Tibial nerve (tissue), 4 donors: ENCODE data around the gene TP63. TPM values are rescaled to one million over a fixed set of nuclear protein-coding genes. Genes with fewer than 3 reads are reported as not detected.

Experiments used
- DNase-seq, 2 donors: peaks; one replicate each; pipeline ENCODE4 v3.0.0-alpha.2; 2019; ENCODE audit warnings: low spot score in 2 of 2
- H3K27ac ChIP-seq, 4 donors: fragments of 200-600 bp; sonication (generic) in 3 of 4; one replicate each; pipeline ENCODE4 v1.5.1; 2017 to 2019; ENCODE audit warnings: mild to moderate bottlenecking in 1 of 4
- H3K27me3 ChIP-seq, 2 donors: fragments of 200-600 bp; sonication (generic) in 1 of 2; one replicate each; pipeline versions ENCODE4 v1.5.1 to v1.6.0; 2017 to 2019
- H3K36me3 ChIP-seq, 3 donors: fragments of 200-600 bp; sonication (generic); one replicate each; pipeline ENCODE4 v1.5.1; 2018 to 2019
- H3K4me1 ChIP-seq, 4 donors: fragments of 200-600 bp; sonication (generic) in 3 of 4; one replicate each; pipeline ENCODE4 v1.5.1; 2017 to 2019
- H3K4me3 ChIP-seq, 4 donors: fragments of 200-600 bp; sonication (generic) in 3 of 4; one replicate each; pipeline ENCODE4 v1.5.1; 2017 to 2019; ENCODE audit warnings: mild to moderate bottlenecking in 1 of 4, moderate library complexity in 1 of 4
- H3K9me3 ChIP-seq, 4 donors: fragments of 200-600 bp; sonication (generic) in 3 of 4; one replicate each; pipeline ENCODE4 v1.5.1; 2017 to 2019
- CTCF ChIP-seq, 5 experiments: fragments of 200-600 bp in 3 of 5; fragments of 450-650 bp in 2 of 5; sonication (generic) in 3 of 5; IDR thresholded peaks; one replicate each; pipeline ENCODE4 v1.5.1; 2016 to 2019; ENCODE audit warnings: antibody characterized with exemption in 5 of 5, mild to moderate bottlenecking in 3 of 5, moderate library complexity in 2 of 5
- EP300 ChIP-seq, 2 donors: sonication (generic); formaldehyde crosslinking; IDR thresholded peaks; one replicate each; pipeline ENCODE4 v1.6.1; 2017; ENCODE audit warnings: antibody characterized with exemption in 2 of 2, mild to moderate bottlenecking in 1 of 2
- POLR2A ChIP-seq, 2 donors: fragments of 450-650 bp; IDR thresholded peaks; one replicate each; pipeline ENCODE4 v1.6.1; 2017; ENCODE audit warnings: antibody characterized with exemption in 2 of 2, mild to moderate bottlenecking in 2 of 2, moderate library complexity in 2 of 2
- WGBS, 2 donors: methylation state at CpG; one replicate each; pipeline ENCODE4 v1.1.5; 2018; 5-methylcytosine and 5-hydroxymethylcytosine counted together
- total RNA-seq, 4 donors: library from RNA; depleted of rRNA; stranded (reverse); fragments of >200 nt; gene quantifications; one replicate each; pipeline ENCODE4 v1.1.0, GENCODE V29; 2016

Gene TP63
- total RNA-seq, 4 donors from 2014 or later, result 1.7 to 7.5 (median 4.2) TPM; not detected in 1

DNA sequence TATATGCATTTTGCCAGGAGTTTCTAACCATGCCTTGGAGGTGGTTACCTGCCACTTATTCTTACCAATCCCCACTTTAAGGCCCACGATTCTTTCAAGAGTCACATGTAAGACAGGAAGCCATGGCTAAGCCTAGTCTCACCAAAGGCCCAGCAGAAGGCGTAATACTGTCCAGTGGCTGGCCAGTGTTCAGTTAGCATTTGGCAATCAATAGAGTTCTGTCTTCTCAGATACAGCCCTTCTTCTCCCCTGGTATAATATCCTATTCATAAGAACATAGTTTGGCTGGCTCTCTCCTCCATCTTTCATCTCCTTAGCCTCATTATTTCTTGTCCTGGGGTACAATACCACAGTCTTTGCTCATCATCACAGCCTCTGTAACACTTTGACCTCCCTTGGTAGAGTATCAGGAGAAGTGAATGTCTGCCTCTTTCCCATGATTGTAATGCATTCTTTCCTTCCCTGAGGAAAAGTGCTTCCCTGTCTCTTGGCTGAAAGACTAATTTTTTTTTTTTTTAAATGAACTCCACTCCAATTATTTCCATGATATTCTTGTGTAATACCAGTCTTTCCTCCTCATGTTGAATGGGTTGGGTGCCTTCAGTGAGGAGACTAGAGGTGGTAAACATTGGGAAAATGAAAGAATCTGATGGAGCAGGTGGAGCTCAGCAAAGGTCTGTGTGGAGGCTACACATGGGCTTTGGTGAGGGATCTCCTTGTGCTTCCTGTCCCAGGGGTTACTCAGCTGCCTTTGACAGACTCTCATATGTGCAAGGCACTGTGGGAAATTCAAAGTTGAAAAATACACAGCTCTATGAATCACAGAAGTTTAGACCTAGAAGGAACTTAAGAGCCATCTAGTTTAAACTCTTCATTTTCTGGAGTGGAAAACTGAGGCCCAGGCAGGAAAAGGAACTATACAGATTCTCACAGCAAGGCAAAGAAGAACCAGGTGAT is 271.3 kb downstream of the TP63 start:
- H3K4me3 ChIP-seq, result no peak overlapping the region
- no peaks in the 10 kb centered on the region for H3K4me1 ChIP-seq
- no peaks in the 10 kb centered on the region for H3K27me3 ChIP-seq
- H3K27ac ChIP-seq, result no peak overlapping the region
- H3K36me3 ChIP-seq, result no peaks in the 10 kb centered on the region
- no peak for DNase-seq
- 50 to 51% methylated on average over 2 of the region's 2 CpGs for WGBS, 2 donors
- no peaks in the 10 kb centered on the region for H3K9me3 ChIP-seq
- TF ChIP-seq EP300 (IDR thresholded peaks at IDR 0.05) (no peak), POLR2A (IDR thresholded peaks at IDR 0.05) (no peak), CTCF (IDR thresholded peaks at IDR 0.05) (no peak)

DNA sequence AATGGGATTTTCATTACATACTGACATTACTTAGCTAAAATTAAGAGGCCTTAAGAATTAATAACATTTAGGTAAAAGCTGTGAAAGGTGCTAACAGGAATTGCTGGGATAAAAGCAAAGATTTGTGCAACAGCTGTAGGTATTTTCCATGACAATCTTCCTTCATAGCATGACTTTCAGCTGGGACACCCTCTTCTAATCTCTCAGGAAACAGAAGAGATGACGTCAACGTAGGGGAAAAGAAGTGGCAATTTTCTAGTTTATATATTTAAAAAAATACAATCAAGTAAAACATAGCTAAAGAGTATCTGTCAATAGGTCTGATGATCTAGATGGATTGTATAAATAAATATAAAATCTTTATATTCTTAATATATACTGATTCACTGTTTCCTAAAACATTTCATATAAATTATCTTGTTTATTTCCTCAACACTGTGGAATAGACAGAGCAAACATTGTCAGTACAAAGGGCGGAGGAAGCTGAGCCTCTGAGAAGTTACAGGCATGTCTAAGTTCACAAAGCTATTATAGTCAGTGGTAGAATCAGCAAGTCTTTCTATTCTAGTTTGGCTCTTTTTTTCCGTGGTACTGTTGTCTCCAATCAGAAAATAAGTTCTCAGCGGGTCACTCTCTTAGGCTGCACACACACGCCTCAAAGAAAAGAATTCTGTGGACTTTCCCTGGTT is 272.5 kb downstream of the TP63 start:
- H3K9me3 ChIP-seq, result no peaks in the 10 kb centered on the region
- no peak for DNase-seq
- WGBS, 2 donors, result 55 to 61% methylated on average over 6 of the region's 6 CpGs
- H3K36me3 ChIP-seq, result no peaks in the 10 kb centered on the region
- H3K27ac ChIP-seq, result no peak overlapping the region
- no peak for TF ChIP-seq CTCF (IDR thresholded peaks at IDR 0.05)
- no peak for TF ChIP-seq EP300 (IDR thresholded peaks at IDR 0.05)
- no peak for TF ChIP-seq POLR2A (IDR thresholded peaks at IDR 0.05)
- no peaks in the 10 kb centered on the region for H3K27me3 ChIP-seq
- H3K4me3 ChIP-seq, result no peak overlapping the region
- H3K4me1 ChIP-seq, result no peaks in the 10 kb centered on the region

GRCh38 chr3:189907803-189908202 is 276.6 kb downstream of the TP63 start:
- WGBS, 2 donors, result 65 to 66% methylated on average over 6 of the region's 6 CpGs
- Histone ChIP-seq H3K4me3 (no peak overlapping the region), H3K9me3 (no peaks in the 10 kb centered on the region), H3K27ac (no peak overlapping the region), H3K27me3 (no peaks in the 10 kb centered on the region), H3K4me1 (no peaks in the 10 kb centered on the region), H3K36me3 (no peaks in the 10 kb centered on the region)
- DNase-seq, result no peak
- no peak for TF ChIP-seq CTCF (IDR thresholded peaks at IDR 0.05)
- TF ChIP-seq EP300 (IDR thresholded peaks at IDR 0.05), result no peak
- no peak for TF ChIP-seq POLR2A (IDR thresholded peaks at IDR 0.05)

DNA sequence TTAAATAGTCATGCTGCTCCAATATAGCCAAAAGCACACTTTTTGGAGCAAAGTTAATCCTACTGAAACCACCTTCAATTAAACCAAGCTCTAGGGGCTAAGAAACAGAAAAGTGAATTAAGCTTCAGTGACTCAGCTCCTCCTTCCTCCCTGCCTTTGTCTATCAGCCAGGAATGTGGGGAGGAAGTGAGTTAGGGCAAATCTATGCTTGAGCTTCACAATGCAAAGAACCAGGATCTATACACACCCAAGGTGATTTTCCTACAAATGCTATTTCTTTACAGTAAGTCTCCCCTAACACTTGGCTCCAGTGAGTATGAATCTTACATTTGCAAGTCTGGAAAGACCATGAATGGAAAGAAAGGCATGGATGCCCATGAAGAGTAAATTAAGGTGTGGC is 277.5 kb downstream of the TP63 start:
- DNase-seq, result no peak
- H3K36me3 ChIP-seq, result no peaks in the 10 kb centered on the region

More for the DNA sequence above, 277.5 kb downstream of the TP63 start:
- H3K27ac ChIP-seq, result no peak overlapping the region
- H3K27me3 ChIP-seq, result no peaks in the 10 kb centered on the region
- no peak overlapping the region for H3K4me3 ChIP-seq
- no peaks in the 10 kb centered on the region for H3K4me1 ChIP-seq
- TF ChIP-seq POLR2A (IDR thresholded peaks at IDR 0.05), result no peak
- TF ChIP-seq EP300 (IDR thresholded peaks at IDR 0.05), result no peak
- no peak for TF ChIP-seq CTCF (IDR thresholded peaks at IDR 0.05)
- no peaks in the 10 kb centered on the region for H3K9me3 ChIP-seq
